Measurements from ENCODE around the gene CSH1.

DNA sequence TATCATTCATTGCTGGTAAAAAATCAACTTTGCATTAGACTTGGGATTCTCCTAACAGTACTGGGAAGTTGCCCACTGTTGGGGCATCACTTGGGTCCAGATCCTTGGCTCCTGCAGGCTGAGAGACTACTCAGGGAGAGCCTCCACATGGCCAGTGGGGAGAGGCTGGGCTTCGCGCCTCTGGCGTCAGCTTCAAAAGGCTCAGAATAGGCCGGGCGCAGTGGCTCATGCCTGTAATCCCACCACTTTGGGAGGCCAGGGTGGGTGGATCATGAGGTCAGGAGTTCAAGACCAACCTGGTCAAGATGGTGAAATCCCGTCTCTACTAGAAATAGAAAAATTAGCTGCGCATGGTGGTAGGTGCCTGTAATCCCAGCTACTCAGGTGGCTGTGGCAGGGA lies 18.1 kb upstream of the CSH1 start:
- TF ChIP-seq, protein P1, sequence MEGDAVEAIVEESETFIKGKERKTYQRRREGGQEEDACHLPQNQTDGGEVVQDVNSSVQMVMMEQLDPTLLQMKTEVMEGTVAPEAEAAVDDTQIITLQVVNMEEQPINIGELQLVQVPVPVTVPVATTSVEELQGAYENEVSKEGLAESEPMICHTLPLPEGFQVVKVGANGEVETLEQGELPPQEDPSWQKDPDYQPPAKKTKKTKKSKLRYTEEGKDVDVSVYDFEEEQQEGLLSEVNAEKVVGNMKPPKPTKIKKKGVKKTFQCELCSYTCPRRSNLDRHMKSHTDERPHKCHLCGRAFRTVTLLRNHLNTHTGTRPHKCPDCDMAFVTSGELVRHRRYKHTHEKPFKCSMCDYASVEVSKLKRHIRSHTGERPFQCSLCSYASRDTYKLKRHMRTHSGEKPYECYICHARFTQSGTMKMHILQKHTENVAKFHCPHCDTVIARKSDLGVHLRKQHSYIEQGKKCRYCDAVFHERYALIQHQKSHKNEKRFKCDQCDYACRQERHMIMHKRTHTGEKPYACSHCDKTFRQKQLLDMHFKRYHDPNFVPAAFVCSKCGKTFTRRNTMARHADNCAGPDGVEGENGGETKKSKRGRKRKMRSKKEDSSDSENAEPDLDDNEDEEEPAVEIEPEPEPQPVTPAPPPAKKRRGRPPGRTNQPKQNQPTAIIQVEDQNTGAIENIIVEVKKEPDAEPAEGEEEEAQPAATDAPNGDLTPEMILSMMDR (conservative IDR thresholded peaks at IDR 0.05; ENCODE audit: low read depth in 2 of 2), result no peak
- TF ChIP-seq, protein P2, sequence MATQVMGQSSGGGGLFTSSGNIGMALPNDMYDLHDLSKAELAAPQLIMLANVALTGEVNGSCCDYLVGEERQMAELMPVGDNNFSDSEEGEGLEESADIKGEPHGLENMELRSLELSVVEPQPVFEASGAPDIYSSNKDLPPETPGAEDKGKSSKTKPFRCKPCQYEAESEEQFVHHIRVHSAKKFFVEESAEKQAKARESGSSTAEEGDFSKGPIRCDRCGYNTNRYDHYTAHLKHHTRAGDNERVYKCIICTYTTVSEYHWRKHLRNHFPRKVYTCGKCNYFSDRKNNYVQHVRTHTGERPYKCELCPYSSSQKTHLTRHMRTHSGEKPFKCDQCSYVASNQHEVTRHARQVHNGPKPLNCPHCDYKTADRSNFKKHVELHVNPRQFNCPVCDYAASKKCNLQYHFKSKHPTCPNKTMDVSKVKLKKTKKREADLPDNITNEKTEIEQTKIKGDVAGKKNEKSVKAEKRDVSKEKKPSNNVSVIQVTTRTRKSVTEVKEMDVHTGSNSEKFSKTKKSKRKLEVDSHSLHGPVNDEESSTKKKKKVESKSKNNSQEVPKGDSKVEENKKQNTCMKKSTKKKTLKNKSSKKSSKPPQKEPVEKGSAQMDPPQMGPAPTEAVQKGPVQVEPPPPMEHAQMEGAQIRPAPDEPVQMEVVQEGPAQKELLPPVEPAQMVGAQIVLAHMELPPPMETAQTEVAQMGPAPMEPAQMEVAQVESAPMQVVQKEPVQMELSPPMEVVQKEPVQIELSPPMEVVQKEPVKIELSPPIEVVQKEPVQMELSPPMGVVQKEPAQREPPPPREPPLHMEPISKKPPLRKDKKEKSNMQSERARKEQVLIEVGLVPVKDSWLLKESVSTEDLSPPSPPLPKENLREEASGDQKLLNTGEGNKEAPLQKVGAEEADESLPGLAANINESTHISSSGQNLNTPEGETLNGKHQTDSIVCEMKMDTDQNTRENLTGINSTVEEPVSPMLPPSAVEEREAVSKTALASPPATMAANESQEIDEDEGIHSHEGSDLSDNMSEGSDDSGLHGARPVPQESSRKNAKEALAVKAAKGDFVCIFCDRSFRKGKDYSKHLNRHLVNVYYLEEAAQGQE (IDR thresholded peaks at IDR 0.05; ENCODE audit: unreplicated experiment), result no peak
- TF ChIP-seq EZH2 (IDR thresholded peaks at IDR 0.05; ENCODE audit: low read depth, unreplicated experiment), result no peak
- TF ChIP-seq POLR2AphosphoS5 (IDR thresholded peaks at IDR 0.05; ENCODE audit: low read depth), result no peak
- TF ChIP-seq EZH2phosphoT487 (IDR thresholded peaks at IDR 0.05; ENCODE audit: unreplicated experiment), result no peak
- TF ChIP-seq, protein P3, sequence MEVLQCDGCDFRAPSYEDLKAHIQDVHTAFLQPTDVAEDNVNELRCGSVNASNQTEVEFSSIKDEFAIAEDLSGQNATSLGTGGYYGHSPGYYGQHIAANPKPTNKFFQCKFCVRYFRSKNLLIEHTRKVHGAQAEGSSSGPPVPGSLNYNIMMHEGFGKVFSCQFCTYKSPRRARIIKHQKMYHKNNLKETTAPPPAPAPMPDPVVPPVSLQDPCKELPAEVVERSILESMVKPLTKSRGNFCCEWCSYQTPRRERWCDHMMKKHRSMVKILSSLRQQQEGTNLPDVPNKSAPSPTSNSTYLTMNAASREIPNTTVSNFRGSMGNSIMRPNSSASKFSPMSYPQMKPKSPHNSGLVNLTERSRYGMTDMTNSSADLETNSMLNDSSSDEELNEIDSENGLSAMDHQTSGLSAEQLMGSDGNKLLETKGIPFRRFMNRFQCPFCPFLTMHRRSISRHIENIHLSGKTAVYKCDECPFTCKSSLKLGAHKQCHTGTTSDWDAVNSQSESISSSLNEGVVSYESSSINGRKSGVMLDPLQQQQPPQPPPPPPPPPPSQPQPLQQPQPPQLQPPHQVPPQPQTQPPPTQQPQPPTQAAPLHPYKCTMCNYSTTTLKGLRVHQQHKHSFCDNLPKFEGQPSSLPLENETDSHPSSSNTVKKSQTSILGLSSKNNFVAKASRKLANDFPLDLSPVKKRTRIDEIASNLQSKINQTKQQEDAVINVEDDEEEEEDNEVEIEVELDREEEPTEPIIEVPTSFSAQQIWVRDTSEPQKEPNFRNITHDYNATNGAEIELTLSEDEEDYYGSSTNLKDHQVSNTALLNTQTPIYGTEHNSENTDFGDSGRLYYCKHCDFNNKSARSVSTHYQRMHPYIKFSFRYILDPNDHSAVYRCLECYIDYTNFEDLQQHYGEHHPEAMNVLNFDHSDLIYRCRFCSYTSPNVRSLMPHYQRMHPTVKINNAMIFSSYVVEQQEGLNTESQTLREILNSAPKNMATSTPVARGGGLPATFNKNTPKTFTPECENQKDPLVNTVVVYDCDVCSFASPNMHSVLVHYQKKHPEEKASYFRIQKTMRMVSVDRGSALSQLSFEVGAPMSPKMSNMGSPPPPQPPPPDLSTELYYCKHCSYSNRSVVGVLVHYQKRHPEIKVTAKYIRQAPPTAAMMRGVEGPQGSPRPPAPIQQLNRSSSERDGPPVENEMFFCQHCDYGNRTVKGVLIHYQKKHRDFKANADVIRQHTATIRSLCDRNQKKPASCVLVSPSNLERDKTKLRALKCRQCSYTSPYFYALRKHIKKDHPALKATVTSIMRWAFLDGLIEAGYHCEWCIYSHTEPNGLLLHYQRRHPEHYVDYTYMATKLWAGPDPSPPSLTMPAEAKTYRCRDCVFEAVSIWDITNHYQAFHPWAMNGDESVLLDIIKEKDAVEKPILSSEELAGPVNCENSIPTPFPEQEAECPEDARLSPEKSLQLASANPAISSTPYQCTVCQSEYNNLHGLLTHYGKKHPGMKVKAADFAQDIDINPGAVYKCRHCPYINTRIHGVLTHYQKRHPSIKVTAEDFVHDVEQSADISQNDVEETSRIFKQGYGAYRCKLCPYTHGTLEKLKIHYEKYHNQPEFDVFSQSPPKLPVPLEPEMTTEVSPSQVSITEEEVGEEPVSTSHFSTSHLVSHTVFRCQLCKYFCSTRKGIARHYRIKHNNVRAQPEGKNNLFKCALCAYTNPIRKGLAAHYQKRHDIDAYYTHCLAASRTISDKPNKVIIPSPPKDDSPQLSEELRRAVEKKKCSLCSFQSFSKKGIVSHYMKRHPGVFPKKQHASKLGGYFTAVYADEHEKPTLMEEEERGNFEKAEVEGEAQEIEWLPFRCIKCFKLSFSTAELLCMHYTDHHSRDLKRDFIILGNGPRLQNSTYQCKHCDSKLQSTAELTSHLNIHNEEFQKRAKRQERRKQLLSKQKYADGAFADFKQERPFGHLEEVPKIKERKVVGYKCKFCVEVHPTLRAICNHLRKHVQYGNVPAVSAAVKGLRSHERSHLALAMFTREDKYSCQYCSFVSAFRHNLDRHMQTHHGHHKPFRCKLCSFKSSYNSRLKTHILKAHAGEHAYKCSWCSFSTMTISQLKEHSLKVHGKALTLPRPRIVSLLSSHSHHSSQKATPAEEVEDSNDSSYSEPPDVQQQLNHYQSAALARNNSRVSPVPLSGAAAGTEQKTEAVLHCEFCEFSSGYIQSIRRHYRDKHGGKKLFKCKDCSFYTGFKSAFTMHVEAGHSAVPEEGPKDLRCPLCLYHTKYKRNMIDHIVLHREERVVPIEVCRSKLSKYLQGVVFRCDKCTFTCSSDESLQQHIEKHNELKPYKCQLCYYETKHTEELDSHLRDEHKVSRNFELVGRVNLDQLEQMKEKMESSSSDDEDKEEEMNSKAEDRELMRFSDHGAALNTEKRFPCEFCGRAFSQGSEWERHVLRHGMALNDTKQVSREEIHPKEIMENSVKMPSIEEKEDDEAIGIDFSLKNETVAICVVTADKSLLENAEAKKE (CRISPR knock-in tag; IDR thresholded peaks at IDR 0.05), result no peak
- TF ChIP-seq CREB1 (CRISPR knock-in tag; IDR thresholded peaks at IDR 0.05; ENCODE audit: low read depth), result no peak
- no peak for TF ChIP-seq STAT1 (IDR thresholded peaks at IDR 0.05; ENCODE audit: unreplicated experiment)
- no peak for TF ChIP-seq JUNB (IDR thresholded peaks at IDR 0.05; ENCODE audit: unreplicated experiment)
- no peak for TF ChIP-seq ZNF114 (CRISPR knock-in tag; IDR thresholded peaks at IDR 0.05)
- no peak for TF ChIP-seq ZNF331 (CRISPR knock-in tag; IDR thresholded peaks at IDR 0.05; ENCODE audit: low read depth)
- TF ChIP-seq, protein P4, sequence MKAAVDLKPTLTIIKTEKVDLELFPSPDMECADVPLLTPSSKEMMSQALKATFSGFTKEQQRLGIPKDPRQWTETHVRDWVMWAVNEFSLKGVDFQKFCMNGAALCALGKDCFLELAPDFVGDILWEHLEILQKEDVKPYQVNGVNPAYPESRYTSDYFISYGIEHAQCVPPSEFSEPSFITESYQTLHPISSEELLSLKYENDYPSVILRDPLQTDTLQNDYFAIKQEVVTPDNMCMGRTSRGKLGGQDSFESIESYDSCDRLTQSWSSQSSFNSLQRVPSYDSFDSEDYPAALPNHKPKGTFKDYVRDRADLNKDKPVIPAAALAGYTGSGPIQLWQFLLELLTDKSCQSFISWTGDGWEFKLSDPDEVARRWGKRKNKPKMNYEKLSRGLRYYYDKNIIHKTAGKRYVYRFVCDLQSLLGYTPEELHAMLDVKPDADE (IDR thresholded peaks at IDR 0.05), result no peak
- TF ChIP-seq NANOG (IDR thresholded peaks at IDR 0.05; ENCODE audit: borderline replicate concordance), result no peak

Measured in GM23338 (cell line).